ENCODE measurements around the gene GNG10.

The GNG10 gene

GRCh38 chr9:111711548-111711947 lies 50.1 kb downstream of the GNG10 start:
- intact Hi-C loops (cut with DNase I) = no loop called here
- DNase-seq = no peak

GRCh38 chr9:111712369-111712768 lies 51.0 kb downstream of the GNG10 start:
- DNase-seq = no peak
- intact Hi-C loops (cut with DNase I) = no loop called here

GRCh38 chr9:111715471-111715870 lies 54.1 kb downstream of the GNG10 start:
- intact Hi-C loops (cut with DNase I) = no loop called here

GRCh38 chr9:111719541-111719940 lies 58.1 kb downstream of the GNG10 start:
- intact Hi-C loops (cut with DNase I) = no loop called here
- DNase-seq = no peak

More at GRCh38 chr9:111715471-111715870, 54.1 kb downstream of the GNG10 start:
- no peak for DNase-seq
